HG03097 (cell line): ENCODE measurements around the gene ENDOU.
"Not testable (repeated sequence)": the region's sequence is repeated elsewhere in the genome, so short reads cannot be mapped to it uniquely, and the experiment has no call there.

ENCODE experiments used
- ATAC-seq: cut with Tn5 transposase; IDR thresholded peaks from one replicate; pipeline ENCODE4 v1.9.1; 2021; ENCODE audit not compliant: unreplicated experiment, low FRiP score

Gene ENDOU

GRCh38 chr12:47700263-47700662, 25.0 kb downstream of the ENDOU start:
- ATAC-seq = no peak

DNA sequence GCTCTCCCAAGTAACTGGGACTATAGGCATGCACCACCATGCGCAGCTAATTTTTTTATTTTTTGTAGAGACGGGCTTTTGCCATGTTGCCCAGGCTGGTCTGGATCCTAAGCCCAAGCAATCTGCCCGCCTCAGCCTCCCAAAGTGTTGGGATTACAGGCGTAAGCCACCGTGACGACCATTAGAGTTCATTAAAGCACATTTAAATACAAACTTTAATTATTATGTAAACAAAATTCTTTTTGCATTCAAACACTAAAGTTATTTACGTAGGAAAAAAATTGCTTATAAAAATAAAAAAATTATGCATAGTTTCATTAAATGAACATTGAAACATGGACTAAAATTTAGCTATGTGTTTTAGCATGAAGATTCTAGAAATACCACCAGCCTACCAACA, 26.7 kb downstream of the ENDOU start:
- no peak for ATAC-seq

- no peak for ATAC-seq
Observed at GRCh38 chr12:47698055-47698454, 27.2 kb downstream of the ENDOU start.

DNA sequence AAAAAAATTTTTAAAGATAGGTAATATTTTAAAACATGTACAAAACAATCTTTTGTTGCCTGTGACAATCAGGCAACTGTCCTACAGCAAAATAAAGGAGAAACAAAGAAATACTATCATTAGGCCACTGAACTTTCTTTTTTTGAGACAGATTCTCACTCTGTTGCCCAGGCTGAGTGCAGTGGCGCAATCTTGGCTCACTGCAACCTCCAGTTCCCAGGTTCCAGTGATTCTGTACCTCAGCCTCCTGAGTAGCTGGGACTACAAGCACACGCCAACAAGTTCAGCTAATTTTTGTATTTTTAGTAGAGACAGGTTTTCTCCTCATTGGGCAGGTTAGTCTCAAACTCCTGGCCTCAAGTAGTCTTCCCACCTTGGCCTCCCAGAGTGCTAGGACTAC, 36.1 kb downstream of the ENDOU start:
- ATAC-seq = no peak

DNA sequence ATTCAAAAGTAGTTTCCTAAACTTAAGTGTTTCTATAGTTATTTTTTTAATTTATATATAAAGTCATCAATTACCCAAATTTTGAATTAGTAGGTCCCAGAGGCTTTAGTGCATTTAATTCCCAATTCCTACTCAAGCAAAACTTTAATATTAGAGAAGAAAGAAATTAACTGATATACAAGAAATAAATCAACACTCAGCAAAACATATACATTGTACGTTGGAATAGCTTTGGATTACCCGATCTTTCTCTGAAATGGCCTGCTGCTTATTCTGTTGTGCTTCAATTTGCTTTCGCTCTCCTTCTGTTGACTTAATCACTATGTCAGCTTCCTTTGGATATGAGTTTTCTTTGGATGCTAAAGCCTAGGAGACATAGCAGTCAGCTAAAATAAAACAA, 37.7 kb downstream of the ENDOU start:
- ATAC-seq = no peak

DNA sequence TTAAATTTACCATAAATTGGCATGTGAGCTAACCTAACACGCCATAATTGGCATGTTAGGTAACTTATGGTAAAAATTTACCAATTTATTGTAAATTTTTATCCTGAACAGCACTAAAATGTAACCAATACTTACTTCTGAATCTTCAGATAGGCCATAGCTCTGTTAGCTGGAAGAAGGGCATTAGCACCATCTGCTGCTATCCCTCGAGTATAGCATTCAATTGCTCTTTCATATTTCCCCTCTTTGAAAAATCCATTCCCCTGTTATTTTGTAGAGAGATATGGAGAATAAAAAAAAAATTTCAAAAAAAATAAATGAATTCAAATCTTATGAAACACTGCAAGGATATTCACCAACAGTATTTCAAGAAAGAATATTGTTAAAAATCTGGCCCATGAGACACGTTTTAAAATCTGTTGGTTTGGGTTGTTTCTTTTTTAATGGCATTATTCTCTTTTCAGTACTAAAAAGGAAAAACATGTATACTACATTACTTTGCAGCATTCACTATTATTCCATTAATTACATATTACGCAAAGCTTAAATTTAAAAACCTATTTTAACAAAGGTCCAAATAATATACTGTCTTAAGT, 38.5 kb downstream of the ENDOU start:
- ATAC-seq = no peak

DNA sequence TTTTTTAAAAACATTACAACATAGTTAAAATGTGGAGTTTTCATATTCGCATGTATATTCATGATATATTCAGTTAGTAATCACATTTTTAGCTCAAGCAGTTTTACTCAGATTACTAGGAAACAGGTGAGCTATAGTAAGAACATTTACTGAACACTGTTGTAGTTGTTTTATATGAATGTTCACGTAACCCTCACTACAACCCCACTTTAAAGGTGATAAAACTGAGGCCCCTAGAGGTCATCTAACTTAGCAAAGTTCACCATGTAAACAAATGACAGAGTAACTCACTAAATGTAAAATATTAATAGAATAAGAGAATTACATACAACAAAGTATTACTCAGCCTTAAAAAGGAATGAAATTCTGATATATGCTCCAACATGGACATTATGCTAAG, 45.5 kb downstream of the ENDOU start:
- ATAC-seq = no peak

- ATAC-seq = no peak
Observed at GRCh38 chr12:47672068-47672467, 53.2 kb downstream of the ENDOU start.

DNA sequence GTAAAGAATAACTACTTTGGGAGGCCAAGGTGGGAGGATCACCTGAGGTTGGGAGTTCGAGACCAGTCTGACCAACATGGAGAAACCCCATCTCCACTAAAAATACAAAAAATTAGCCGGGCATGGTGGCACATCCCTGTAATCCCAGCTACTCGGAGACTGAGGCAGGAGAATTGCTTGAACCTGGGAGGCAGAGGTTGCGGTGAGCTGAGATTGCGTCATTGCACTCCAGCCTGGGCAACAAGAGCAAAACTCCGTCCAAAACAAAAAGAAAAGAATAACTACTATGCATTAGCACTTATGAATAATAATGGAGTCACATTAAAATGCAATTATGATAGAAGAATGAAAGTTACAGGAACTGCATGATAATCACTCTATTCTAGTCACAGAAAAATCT, 57.4 kb downstream of the ENDOU start:
- ATAC-seq = not testable (repeated sequence)
